ENCODE data around the gene MSANTD3.

- TF ChIP-seq RAD21 (IDR thresholded peaks at IDR 0.05; ENCODE audit: low read length) (no peak), CTCF (conservative IDR thresholded peaks at IDR 0.05; ENCODE audit: low read depth, low read length) (no peak), BHLHE40 (IDR thresholded peaks at IDR 0.05; ENCODE audit: low read depth, low read length) (no peak), MXI1 (IDR thresholded peaks at IDR 0.05; ENCODE audit: borderline replicate concordance, low read depth, low read length) (no peak), USF2 (IDR thresholded peaks at IDR 0.05; ENCODE audit: low read depth, low read length) (no peak), CEBPB (IDR thresholded peaks at IDR 0.05; ENCODE audit: low read depth, low read length) (no peak), POLR2A (IDR thresholded peaks at IDR 0.05; ENCODE audit: low read depth, low read length) (no peak), SMC3 (IDR thresholded peaks at IDR 0.05; ENCODE audit: low read depth, low read length) (no peak), FOS (IDR thresholded peaks at IDR 0.05; ENCODE audit: low read depth, low read length) (no peak), RFX5 (IDR thresholded peaks at IDR 0.05; ENCODE audit: low read depth, low read length) (no peak), RCOR1 (IDR thresholded peaks at IDR 0.05; ENCODE audit: insufficient replicate concordance, low read length) (no peak), MAZ (IDR thresholded peaks at IDR 0.05; ENCODE audit: borderline replicate concordance, low read depth, low read length) (no peak), ELK1 (IDR thresholded peaks at IDR 0.05; ENCODE audit: borderline replicate concordance, low read depth, low read length) (no peak)
Observed at GRCh38 chr9:100430286-100430940, 3.5 kb downstream of the MSANTD3 start.
